ENCODE results near the gene NEDD4L. TPM values are rescaled to one million over a fixed set of nuclear protein-coding genes. Genes with fewer than 3 reads are reported as not detected.

NEDD4L gene
- total RNA-seq, 4 donors from 2014 or later = 22.7 to 39.9 (median 34.7) TPM

DNA sequence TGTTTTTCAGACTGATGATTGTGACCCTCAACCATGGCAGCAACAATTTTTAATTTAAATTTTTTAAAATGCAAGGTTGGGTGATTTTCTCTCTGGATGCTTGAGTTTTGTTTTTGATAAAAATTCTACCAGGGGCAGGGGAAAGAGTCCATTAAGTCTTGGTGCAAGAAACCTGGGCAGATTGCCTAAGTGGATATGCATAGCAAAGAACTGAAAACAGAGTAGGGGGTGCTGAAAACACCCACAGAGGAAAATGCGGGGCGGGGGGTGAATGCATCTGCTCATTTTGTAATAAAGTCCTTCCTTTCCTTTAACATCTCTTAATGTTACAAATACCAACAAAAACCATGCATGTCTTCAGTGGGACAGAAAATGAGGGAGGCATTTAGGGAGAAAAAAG is 138.0 kb downstream of the NEDD4L start:
- Histone ChIP-seq H3K4me3 (no peak overlapping the region), H3K9me3 (no peaks in the 10 kb centered on the region), H3K36me3 (no peaks in the 10 kb centered on the region), H3K4me1 (peaks cover 4 to 54% (median 42%) of the 10 kb centered on the region in 4 donors), H3K27ac (replicated peaks in 1 of 4) (no peak overlapping the region), H3K27me3 (no peaks in the 10 kb centered on the region)
- TF ChIP-seq POLR2AphosphoS5 (IDR thresholded peaks at IDR 0.05) (no peak), EP300 (IDR thresholded peaks at IDR 0.05) (no peak), POLR2A (IDR thresholded peaks at IDR 0.05; ENCODE audit: low read depth) (no peak)
- TF ChIP-seq, protein P1, sequence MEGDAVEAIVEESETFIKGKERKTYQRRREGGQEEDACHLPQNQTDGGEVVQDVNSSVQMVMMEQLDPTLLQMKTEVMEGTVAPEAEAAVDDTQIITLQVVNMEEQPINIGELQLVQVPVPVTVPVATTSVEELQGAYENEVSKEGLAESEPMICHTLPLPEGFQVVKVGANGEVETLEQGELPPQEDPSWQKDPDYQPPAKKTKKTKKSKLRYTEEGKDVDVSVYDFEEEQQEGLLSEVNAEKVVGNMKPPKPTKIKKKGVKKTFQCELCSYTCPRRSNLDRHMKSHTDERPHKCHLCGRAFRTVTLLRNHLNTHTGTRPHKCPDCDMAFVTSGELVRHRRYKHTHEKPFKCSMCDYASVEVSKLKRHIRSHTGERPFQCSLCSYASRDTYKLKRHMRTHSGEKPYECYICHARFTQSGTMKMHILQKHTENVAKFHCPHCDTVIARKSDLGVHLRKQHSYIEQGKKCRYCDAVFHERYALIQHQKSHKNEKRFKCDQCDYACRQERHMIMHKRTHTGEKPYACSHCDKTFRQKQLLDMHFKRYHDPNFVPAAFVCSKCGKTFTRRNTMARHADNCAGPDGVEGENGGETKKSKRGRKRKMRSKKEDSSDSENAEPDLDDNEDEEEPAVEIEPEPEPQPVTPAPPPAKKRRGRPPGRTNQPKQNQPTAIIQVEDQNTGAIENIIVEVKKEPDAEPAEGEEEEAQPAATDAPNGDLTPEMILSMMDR (IDR thresholded peaks at IDR 0.05) = no peak
- intact Hi-C loops (cut with DNase I) = loop anchor here (5.0 to 10.0 kb wide), 2 partner anchors 45 to 313 kb away; no protein-coding TSS in a partner anchor
- 86% methylated on average over 2 of the region's 2 CpGs for WGBS
- DNase-seq (ENCODE audit: extremely low spot score) = no peak

DNA sequence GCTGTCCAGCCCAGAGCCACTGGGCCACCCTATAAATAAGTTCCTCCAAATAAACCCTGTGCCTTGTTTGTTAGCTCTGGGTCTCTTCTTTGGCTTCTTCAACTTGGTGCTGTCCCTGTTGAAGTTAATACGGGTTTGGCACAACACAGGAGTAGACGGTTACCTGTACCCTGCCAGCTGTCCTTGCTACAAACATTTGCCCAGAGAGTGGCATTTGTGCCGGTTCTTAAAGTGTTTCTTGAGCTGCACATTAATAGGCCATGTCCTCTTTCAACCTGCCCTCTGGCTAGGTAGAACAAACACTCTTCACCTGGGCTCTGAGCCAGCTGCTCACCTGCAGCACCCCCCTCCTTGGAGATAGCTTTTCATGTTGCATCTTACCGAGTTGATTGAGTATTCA is 139.2 kb downstream of the NEDD4L start:
- intact Hi-C loops (cut with DNase I) = loop anchor here (5.0 to 10.0 kb wide), 2 partner anchors 46 to 312 kb away; no protein-coding TSS in a partner anchor
- Histone ChIP-seq H3K9me3 (no peaks in the 10 kb centered on the region), H3K27ac (replicated peaks in 1 of 4) (no peak overlapping the region), H3K27me3 (no peaks in the 10 kb centered on the region), H3K4me1 (peaks cover 6 to 42% (median 31%) of the 10 kb centered on the region in 4 donors), H3K36me3 (no peaks in the 10 kb centered on the region), H3K4me3 (no peak overlapping the region)
- DNase-seq (ENCODE audit: extremely low spot score) = no peak
- no peak for TF ChIP-seq POLR2A (IDR thresholded peaks at IDR 0.05; ENCODE audit: low read depth)
- TF ChIP-seq EP300 (IDR thresholded peaks at IDR 0.05) = no peak
- TF ChIP-seq POLR2AphosphoS5 (IDR thresholded peaks at IDR 0.05) = no peak
- TF ChIP-seq, protein P1 (IDR thresholded peaks at IDR 0.05) = no peak
- 90% methylated on average over 4 of the region's 4 CpGs for WGBS

DNA sequence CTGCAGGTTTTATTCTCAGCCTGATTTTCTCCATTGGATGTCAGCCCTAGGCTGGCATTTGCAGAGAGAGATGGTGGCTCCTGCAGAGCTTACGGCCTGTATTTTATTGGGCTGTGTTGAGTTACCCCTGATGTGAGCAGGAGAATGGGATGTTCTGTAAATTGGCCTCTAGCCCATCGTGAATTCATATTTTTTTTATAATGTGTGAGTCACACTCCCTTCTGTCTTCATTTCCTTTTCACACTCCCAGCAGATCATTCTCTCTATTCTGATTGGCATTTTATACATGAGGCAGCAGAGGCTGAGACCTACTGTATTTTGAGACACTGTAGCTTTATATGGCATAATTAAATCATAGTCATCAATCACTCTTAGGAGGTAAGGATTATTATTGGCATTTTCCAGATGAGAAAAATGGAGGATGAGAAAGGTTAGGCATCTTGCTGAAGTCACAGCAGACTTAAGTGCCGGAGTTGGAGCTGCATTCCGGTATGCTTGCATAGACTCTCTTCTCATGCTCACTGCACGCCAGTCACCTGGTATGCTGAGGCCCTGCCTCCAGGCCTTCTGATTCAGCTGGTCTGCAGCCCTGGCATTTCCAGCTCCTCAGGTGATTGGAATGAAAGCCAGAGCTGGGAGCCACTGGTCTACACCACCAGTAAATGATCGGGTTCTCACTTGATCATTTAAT is 142.4 kb downstream of the NEDD4L start:
- Histone ChIP-seq H3K4me3 (no peak overlapping the region), H3K27me3 (no peaks in the 10 kb centered on the region), H3K36me3 (no peaks in the 10 kb centered on the region), H3K4me1 (peaks cover 13 to 35% (median 27%) of the 10 kb centered on the region in 4 donors), H3K9me3 (no peaks in the 10 kb centered on the region), H3K27ac (replicated peaks in 1 of 4) (peak overlapping the region; percentile 23 to 68 (median 48))
- DNase-seq (ENCODE audit: extremely low spot score) = no peak
- intact Hi-C loops (cut with DNase I) = loop anchor here (5.0 to 10.0 kb wide), 2 partner anchors 46 to 308 kb away; no protein-coding TSS in a partner anchor
- TF ChIP-seq POLR2AphosphoS5 (IDR thresholded peaks at IDR 0.05) (peak in 1 of 2 donors; percentile 15), POLR2A (IDR thresholded peaks at IDR 0.05; ENCODE audit: low read depth) (no peak), EP300 (IDR thresholded peaks at IDR 0.05) (no peak)
- TF ChIP-seq, protein P1 (IDR thresholded peaks at IDR 0.05) = no peak
- WGBS = 67% methylated on average over 6 of the region's 6 CpGs

DNA sequence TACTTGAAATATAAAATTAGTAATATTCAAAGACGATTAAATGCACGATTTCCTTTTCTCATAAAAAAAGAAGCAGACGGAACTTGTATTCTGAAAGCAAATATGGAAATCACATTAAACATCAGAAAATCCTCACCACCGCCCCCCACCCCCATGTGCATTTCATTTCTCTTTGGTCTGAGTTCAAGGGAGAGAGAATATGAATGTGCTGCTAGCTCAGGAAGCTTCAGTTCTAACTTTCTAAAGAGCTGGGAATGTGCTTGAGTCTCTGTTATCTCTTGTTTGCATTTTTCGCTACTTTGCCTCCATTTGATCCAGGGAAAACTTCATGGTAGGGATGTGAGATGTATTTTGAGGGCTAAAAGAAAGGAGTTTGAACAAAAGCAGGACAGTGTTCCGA is 143.6 kb downstream of the NEDD4L start:
- no peak for DNase-seq (ENCODE audit: extremely low spot score)
- WGBS = 92% methylated on average over 6 of the region's 6 CpGs
- TF ChIP-seq POLR2A (IDR thresholded peaks at IDR 0.05; ENCODE audit: low read depth) = no peak
- TF ChIP-seq, protein P1 (IDR thresholded peaks at IDR 0.05) = no peak
- no peak for TF ChIP-seq POLR2AphosphoS5 (IDR thresholded peaks at IDR 0.05)
- TF ChIP-seq EP300 (IDR thresholded peaks at IDR 0.05) = no peak
- H3K4me1 ChIP-seq = peaks cover 13 to 40% (median 27%) of the 10 kb centered on the region in 4 donors
- no peaks in the 10 kb centered on the region for H3K9me3 ChIP-seq
- intact Hi-C loops (cut with DNase I) = loop anchor here (5.0 to 10.0 kb wide), 2 partner anchors 45 to 307 kb away; no protein-coding TSS in a partner anchor
- no peaks in the 10 kb centered on the region for H3K27me3 ChIP-seq
- H3K4me3 ChIP-seq = no peak overlapping the region
- H3K36me3 ChIP-seq = no peaks in the 10 kb centered on the region
- no peak overlapping the region for H3K27ac ChIP-seq (replicated peaks in 1 of 4)

All from esophagus muscularis mucosa (tissue), 4 donors.